Left lung (tissue), 14 donors: ENCODE measurements around the gene NHEJ1. TPM values are rescaled to one million over a fixed set of nuclear protein-coding genes. Genes with fewer than 3 reads are reported as not detected.

ENCODE experiments used
- ATAC-seq: fragments of 200-7000 bp; cut with Tn5 transposase; one replicate; pipeline ENCODE4 v1.9.1; 2020; ENCODE audit warnings: moderate library complexity
- DNase-seq, 4 donors: peaks; one replicate each; pipeline ENCODE4 v3.0.0-alpha.2; 2013 to 2020
- H3K27ac ChIP-seq, 2 donors: fragments of 200-600 bp; sonication (generic) in 1 of 2; one replicate each; pipeline versions ENCODE4 v1.5.0 to v1.8.0; 2020 to 2021
- H3K27me3 ChIP-seq, 2 donors: fragments of 200-600 bp; sonication (generic) in 1 of 2; one replicate each; pipeline versions ENCODE4 v1.5.0 to v1.8.0; 2020 to 2021
- H3K36me3 ChIP-seq, 2 donors: fragments of 200-600 bp; sonication (generic) in 1 of 2; one replicate each; pipeline versions ENCODE4 v1.5.0 to v1.8.0; 2020 to 2021
- H3K4me1 ChIP-seq, 2 donors: fragments of 200-600 bp; one replicate each; pipeline ENCODE4 v1.8.0; 2021
- H3K4me3 ChIP-seq, 2 donors: fragments of 200-600 bp; sonication (generic) in 1 of 2; one replicate each; pipeline versions ENCODE4 v1.5.0 to v1.8.0; 2020 to 2021; ENCODE audit warnings: mild to moderate bottlenecking in 1 of 2
- H3K9me3 ChIP-seq, 2 donors: fragments of 200-600 bp; sonication (generic) in 1 of 2; one replicate each; pipeline versions ENCODE4 v1.5.0 to v1.8.0; 2020 to 2021
- CTCF ChIP-seq, 2 donors: fragments of 200-600 bp; sonication (generic) in 1 of 2; IDR thresholded peaks; one replicate each; pipeline versions ENCODE4 v1.5.0 to v1.8.0; 2021; ENCODE audit warnings: antibody characterized with exemption in 2 of 2
- intact Hi-C, 2 donors: fragments of 100-400 bp; cut with DNase I; formaldehyde crosslinking; loops; one replicate each; pipeline versions ENCODE4 v1.11.2 to v1.14.2; 2022
- long read RNA-seq, 12 donors: library from polyadenylated mRNA in 2 of 12; unstranded in 2 of 12; transcript quantifications; one replicate each; pipeline ENCODE4 v2.0.0 and lab custom pipeline, GENCODE V29; 2019 to 2026
- polyA plus RNA-seq, 6 donors: library from polyadenylated mRNA; unstranded; fragments of 120-200 nt; gene quantifications; one replicate each; pipeline ENCODE4 v1.2.1, GENCODE V29; 2013; ENCODE audit not compliant: insufficient read length in 6 of 6
- total RNA-seq, 2 donors: library from RNA; stranded (reverse); fragmentation: NEBNext Ultra II Directional; extraction: Animal tissue kit (Norgen Biotek cat#: 25700); gene quantifications; one replicate each; pipeline ENCODE4 v1.2.1, GENCODE V29; 2021
- donor health status: DM: no; HTN: yes; CAD: no.
- donor health status: DM: no; HTN: no; CAD: no.

NHEJ1 gene
- total RNA-seq = 10 to 100 TPM; 14.0 to 16.4 TPM
- polyA plus RNA-seq = 10 to 100 TPM; 16.3 to 20.9 (median 18.8) TPM
- long read RNA-seq, donor 1, transcript NHEJ1-201 (8 exons, 2,094 nt) = major isoform, 7 of 7 reads
- long read RNA-seq, donor 1, partial matches to known transcripts = 0 of 7 reads
- long read RNA-seq, donor 1, other reads (novel, unspliced or antisense) = 0 of 7 reads
- long read RNA-seq, donor 2, partial matches to known transcripts = 0 of 3 reads
- long read RNA-seq, donor 2, other reads (novel, unspliced or antisense) = 0 of 3 reads
- long read RNA-seq, donor 3, transcript NHEJ1-201 (8 exons, 2,094 nt) = major isoform, 6 of 6 reads
- long read RNA-seq, donor 3, partial matches to known transcripts = 0 of 6 reads
- long read RNA-seq, donor 3, other reads (novel, unspliced or antisense) = 0 of 6 reads
- long read RNA-seq, donor 4, transcript NHEJ1-201 (8 exons, 2,094 nt) = major isoform, 5 of 6 reads
- long read RNA-seq, donor 4, partial matches to known transcripts = 1 of 6 reads
- long read RNA-seq, donor 4, other reads (novel, unspliced or antisense) = 0 of 6 reads
- long read RNA-seq, donor 5, transcript NHEJ1-201 (8 exons, 2,094 nt) = major isoform, 6 of 6 reads
- long read RNA-seq, donor 5, partial matches to known transcripts = 0 of 6 reads
- long read RNA-seq, donor 5, other reads (novel, unspliced or antisense) = 0 of 6 reads
- long read RNA-seq, donor 6, partial matches to known transcripts = 0 of 2 reads
- long read RNA-seq, donor 6, other reads (novel, unspliced or antisense) = 0 of 2 reads
- long read RNA-seq, donor 7, partial matches to known transcripts = 0 of 2 reads
- long read RNA-seq, donor 7, other reads (novel, unspliced or antisense) = 0 of 2 reads
- long read RNA-seq, donor 8, transcript NHEJ1-201 (8 exons, 2,094 nt) = major isoform, 10 of 10 reads
- long read RNA-seq, donor 8, partial matches to known transcripts = 0 of 10 reads
- long read RNA-seq, donor 8, other reads (novel, unspliced or antisense) = 0 of 10 reads
- long read RNA-seq, donor 9 = 0 reads
- long read RNA-seq, donor 10, transcript NHEJ1-201 (8 exons, 2,094 nt) = major isoform, 11 of 14 reads
- long read RNA-seq, donor 10, partial matches to known transcripts = 1 of 14 reads
- long read RNA-seq, donor 10, other reads (novel, unspliced or antisense) = 2 of 14 reads
- long read RNA-seq, donor 11, transcript NHEJ1-201 (8 exons, 2,094 nt) = major isoform, 5 of 5 reads
- long read RNA-seq, donor 11, partial matches to known transcripts = 0 of 5 reads
- long read RNA-seq, donor 11, other reads (novel, unspliced or antisense) = 0 of 5 reads
- long read RNA-seq, donor 12, transcript NHEJ1-201 (8 exons, 2,094 nt) = major isoform, 5 of 11 reads
- long read RNA-seq, donor 12, partial matches to known transcripts = 6 of 11 reads
- long read RNA-seq, donor 12, other reads (novel, unspliced or antisense) = 0 of 11 reads

- DNase-seq = peak; percentile 94 to 99 (median 96)
- peak within 1 kb of the TSS; percentile 54 to 73 for H3K4me3 ChIP-seq
- no peaks in the 10 kb centered on the region for H3K27me3 ChIP-seq
- intact Hi-C loops = loop anchor here in 1 of 2 donors (10.0 kb wide), 1 partner anchor 134 kb away; no protein-coding TSS in a partner anchor
- peak; percentile 98 for ATAC-seq
- H3K36me3 ChIP-seq = peaks cover 0 to 22% of the 10 kb centered on the region in 2 donors
- H3K4me1 ChIP-seq = peaks cover 4 to 12% of the 10 kb centered on the region in 2 donors
- peak; percentile 99 for TF ChIP-seq CTCF (IDR thresholded peaks at IDR 0.05)
- no peaks in the 10 kb centered on the region for H3K9me3 ChIP-seq
- H3K27ac ChIP-seq = peak within 1 kb of the TSS; percentile 93
Observed at GRCh38 chr2:219160186-219161017, at the start of gene NHEJ1. Gene NHEJ1 (minus strand): TSS chr2:219160815. CDS start chr2:219158362, 2,453 bp downstream.

- DNase-seq (no peak), ATAC-seq (no peak)
- peaks cover 14 to 35% of the 10 kb centered on the region in 2 donors for H3K4me1 ChIP-seq
- H3K36me3 ChIP-seq = peaks cover 0 to 65% of the 10 kb centered on the region in 2 donors
- no peak overlapping the region for H3K4me3 ChIP-seq
- no peaks in the 10 kb centered on the region for H3K27me3 ChIP-seq
- TF ChIP-seq CTCF (IDR thresholded peaks at IDR 0.05) = no peak
- intact Hi-C loops = no loop called here
- H3K27ac ChIP-seq = peak overlapping the region in 1 of 2 donors; percentile 5
- H3K9me3 ChIP-seq = peaks cover 0 to 2% of the 10 kb centered on the region in 2 donors
Observed at GRCh38 chr2:219209236-219210195, 48.9 kb upstream of the NHEJ1 start.

- Histone ChIP-seq H3K9me3 (peaks cover 0 to 4% of the 10 kb centered on the region in 2 donors), H3K27me3 (no peaks in the 10 kb centered on the region), H3K4me1 (peaks cover 14 to 35% of the 10 kb centered on the region in 2 donors), H3K27ac (peak overlapping the region; percentile 94 to 95), H3K36me3 (peaks cover 0 to 51% of the 10 kb centered on the region in 2 donors), H3K4me3 (peak overlapping the region in 1 of 2 donors; percentile 61)
- no peak for TF ChIP-seq CTCF (IDR thresholded peaks at IDR 0.05)
- peak; percentile 3 for ATAC-seq
- DNase-seq = peak in 2 of 4 donors; percentile 40 to 47
- intact Hi-C loops = no loop called here
Observed at GRCh38 chr2:219207884-219208740, 47.5 kb upstream of the NHEJ1 start.
